GM12891 (cell line): ENCODE data around the gene PRCP.

Experiments
- POLR2A ChIP-seq: IDR thresholded peaks from 2 replicates; pipeline ENCODE4 v1.6.1; 2011; ENCODE audit warnings: low read depth, low read length, control low read depth
- POLR2AphosphoS5 ChIP-seq: IDR thresholded peaks from 2 replicates; pipeline ENCODE4 v1.6.1; 2011; ENCODE audit warnings: low read depth, low read length, control low read depth
- POU2F2 ChIP-seq: IDR thresholded peaks from 2 replicates; pipeline ENCODE4 v1.6.1; 2011; ENCODE audit warnings: low read depth, mild to moderate bottlenecking, control low read depth, low read length, moderate library complexity
- SPI1 ChIP-seq: IDR thresholded peaks from 2 replicates; pipeline ENCODE4 v1.6.1; 2011; ENCODE audit warnings: low read depth, low read length, control low read depth
- TAF1 ChIP-seq: IDR thresholded peaks from 2 replicates; pipeline ENCODE4 v1.6.1; 2011; ENCODE audit warnings: low read depth, low read length, control low read depth

DNA sequence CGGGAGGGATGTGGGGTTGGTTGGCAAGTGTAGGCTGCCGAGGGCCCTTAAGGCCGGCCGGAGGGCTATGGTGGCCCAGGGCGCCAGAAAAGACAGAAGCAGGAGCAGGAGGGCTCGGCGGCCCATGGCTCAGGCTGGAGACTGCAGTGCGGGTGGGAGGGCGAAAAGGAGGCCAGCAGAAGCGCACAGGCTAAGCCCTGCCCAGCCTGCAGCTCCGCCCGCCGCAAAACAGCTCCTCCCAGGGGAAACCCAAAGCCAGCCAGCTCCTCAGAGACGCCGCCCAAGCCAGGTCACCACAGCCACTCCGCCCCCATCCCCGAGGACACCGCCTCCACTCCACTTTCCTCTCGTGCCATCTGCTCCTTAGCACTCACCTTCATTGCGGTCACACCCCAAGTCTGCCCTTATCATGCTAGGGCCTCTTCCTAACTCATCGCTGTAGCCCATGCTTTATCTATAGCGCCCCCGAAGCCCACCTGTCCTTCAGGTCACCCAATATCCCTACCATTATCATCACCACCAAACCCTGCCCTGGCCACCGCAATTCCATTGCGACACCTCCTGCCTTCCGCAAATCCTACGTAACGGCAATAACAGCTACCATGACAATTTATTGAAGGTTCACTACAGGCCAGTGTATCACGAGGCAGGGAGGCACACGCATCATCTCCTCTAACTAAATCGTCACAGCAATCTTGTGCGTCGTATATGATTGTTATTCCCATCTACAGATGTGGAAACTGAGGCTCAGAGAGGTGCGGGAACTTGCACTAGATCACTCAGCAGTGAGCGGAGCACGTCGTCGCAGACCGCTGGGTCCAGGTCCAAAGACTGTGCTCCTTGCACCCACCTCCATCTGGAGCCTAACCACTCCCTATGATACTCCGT, at the start of gene PRCP:
- TF ChIP-seq POLR2A (no peak), POLR2AphosphoS5 (peak; percentile 59; the same call in 1 of the 2 replicates), TAF1 (peak; percentile 57; the same call in 1 of the 2 replicates), SPI1 (no peak), POU2F2 (no peak)
